Skeletal muscle tissue (tissue), 4 donors: ENCODE results near the gene ARHGAP6. TPM values are rescaled to one million over a fixed set of nuclear protein-coding genes. Genes with fewer than 3 reads are reported as not detected.

Source experiments
- H3K27ac ChIP-seq: one replicate; pipeline ENCODE4 v1.7.0; 2013; ENCODE audit warnings: mild to moderate bottlenecking, low read depth, low read length, inconsistent platforms
- H3K27me3 ChIP-seq, 3 donors: one replicate each; pipeline ENCODE4 v1.7.0; 2013; ENCODE audit warnings: low read length in 3 of 3; ENCODE audit not compliant: control insufficient read depth in 3 of 3, insufficient read depth in 3 of 3
- H3K36me3 ChIP-seq, 3 donors: one replicate each; pipeline ENCODE4 v1.7.0; 2013; ENCODE audit warnings: low read length in 3 of 3; ENCODE audit not compliant: control insufficient read depth in 3 of 3, insufficient read depth in 3 of 3
- H3K4me1 ChIP-seq, 3 donors: one replicate each; pipeline ENCODE4 v1.7.0; 2013; ENCODE audit warnings: low read length in 3 of 3, mild to moderate bottlenecking in 3 of 3; ENCODE audit not compliant: control insufficient read depth in 3 of 3, insufficient read depth in 3 of 3
- H3K4me3 ChIP-seq, 3 donors: one replicate each; pipeline ENCODE4 v1.7.0; 2013; ENCODE audit warnings: low read length in 3 of 3
- H3K9ac ChIP-seq, 3 donors: one replicate each; pipeline ENCODE4 v1.7.0; 2013; ENCODE audit warnings: low read length in 3 of 3, mild to moderate bottlenecking in 3 of 3, moderate library complexity in 2 of 3, low read depth in 1 of 3
- H3K9me3 ChIP-seq, 3 donors: one replicate each; pipeline ENCODE4 v1.7.0; 2013; ENCODE audit warnings: low read length in 3 of 3; ENCODE audit not compliant: control insufficient read depth in 3 of 3
- total RNA-seq: library from RNA; depleted of rRNA; stranded (reverse); fragments of >200 nt; gene quantifications from one replicate; pipeline ENCODE4 v1.2.3, GENCODE V29; 2014
- donor health status: Osteomylitis.

Gene ARHGAP6
- total RNA-seq, 1 donor from 2014 or later: 8.4 TPM

DNA sequence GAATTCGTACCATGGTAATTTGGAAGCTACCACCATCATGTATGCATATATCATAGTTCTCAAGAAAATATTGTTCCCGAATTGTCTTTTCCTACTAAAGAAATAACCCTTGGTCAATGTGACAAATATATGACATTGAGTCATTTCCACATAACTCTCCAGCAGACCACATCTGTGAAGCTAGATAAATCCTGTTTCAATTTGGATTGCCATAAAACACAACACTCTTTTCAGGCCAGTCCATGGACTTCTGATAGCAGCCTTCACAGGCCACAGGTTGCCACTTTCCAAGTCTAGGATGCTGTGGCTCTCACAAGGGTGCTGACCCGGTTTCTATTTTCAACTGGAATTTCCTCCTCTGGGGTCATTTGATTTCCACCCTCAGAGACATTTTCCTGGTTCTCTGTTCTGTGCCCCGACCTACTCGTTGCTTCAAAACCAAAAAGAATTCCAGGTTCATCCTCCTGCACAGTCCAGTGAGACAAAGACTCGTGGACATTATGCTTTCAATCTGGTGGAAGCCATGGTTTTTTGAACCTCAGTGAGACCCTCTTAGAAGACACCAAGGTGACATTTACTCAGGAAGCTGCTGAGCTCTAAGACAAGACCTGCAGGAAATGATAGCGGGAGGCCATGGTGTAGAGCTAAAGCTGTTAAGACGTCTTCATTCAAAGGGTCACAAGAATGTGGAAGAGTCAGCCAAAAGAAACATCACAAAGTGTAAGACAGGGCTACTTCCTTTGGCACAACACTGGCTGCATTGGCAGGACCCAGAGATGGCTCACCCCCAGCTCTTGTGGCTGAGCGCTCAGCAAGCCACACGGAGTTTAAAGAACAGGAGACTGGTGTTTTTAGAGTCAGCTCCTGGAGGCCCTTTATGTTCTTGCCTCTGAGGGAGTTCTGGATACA is 252.8 kb downstream of the ARHGAP6 start:
- Histone ChIP-seq H3K36me3 (no peaks in the 10 kb centered on the region), H3K4me1 (peaks cover 0 to 3% (median 0%) of the 10 kb centered on the region in 3 donors), H3K9me3 (no peaks in the 10 kb centered on the region), H3K27ac (no peak overlapping the region), H3K4me3 (no peak overlapping the region), H3K27me3 (no peaks in the 10 kb centered on the region), H3K9ac (no peak overlapping the region)

DNA sequence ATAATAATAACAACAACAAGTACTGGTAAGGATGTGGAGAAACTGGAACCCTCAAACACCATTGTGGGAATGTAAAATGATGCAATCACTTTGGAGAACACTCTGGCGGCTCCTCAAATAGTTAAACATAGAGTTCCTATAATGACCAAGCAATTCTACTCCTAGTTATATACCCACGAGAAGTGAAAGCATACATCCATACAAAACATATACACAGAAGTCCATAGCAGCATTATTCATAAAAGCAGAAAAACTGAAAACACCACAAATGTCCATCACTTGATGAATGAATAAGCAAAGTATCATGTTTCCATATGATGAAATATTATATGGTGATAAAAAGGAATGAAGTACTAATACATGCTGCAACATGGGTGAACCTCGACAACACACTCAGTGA is 255.8 kb downstream of the ARHGAP6 start:
- Histone ChIP-seq H3K27ac (no peak overlapping the region), H3K36me3 (no peaks in the 10 kb centered on the region), H3K4me3 (no peak overlapping the region), H3K9me3 (no peaks in the 10 kb centered on the region), H3K27me3 (no peaks in the 10 kb centered on the region), H3K4me1 (peaks cover 0 to 3% (median 0%) of the 10 kb centered on the region in 3 donors), H3K9ac (no peak overlapping the region)

GRCh38 chrX:11408783-11409182 is 256.9 kb downstream of the ARHGAP6 start:
- Histone ChIP-seq H3K27ac (no peak overlapping the region), H3K4me1 (peaks cover 0 to 3% (median 0%) of the 10 kb centered on the region in 3 donors), H3K4me3 (no peak overlapping the region), H3K27me3 (no peaks in the 10 kb centered on the region), H3K9me3 (no peaks in the 10 kb centered on the region), H3K9ac (no peak overlapping the region), H3K36me3 (no peaks in the 10 kb centered on the region)

DNA sequence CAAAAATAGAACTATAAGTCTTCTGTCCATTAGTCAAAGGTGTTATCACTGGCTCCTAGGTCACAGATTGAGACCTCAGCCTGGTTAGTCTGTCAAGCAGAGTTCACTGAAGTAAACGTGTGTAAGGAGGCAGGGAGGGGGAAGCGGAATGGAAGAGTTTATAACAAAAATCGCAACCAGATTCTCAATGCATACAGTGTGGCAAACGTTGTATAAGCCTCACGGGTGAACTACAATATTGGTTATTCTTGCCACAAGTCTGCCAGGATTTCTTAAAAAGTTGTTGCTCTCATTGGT is 257.7 kb downstream of the ARHGAP6 start:
- Histone ChIP-seq H3K27me3 (no peaks in the 10 kb centered on the region), H3K4me3 (no peak overlapping the region), H3K27ac (no peak overlapping the region), H3K9ac (no peak overlapping the region), H3K4me1 (no peaks in the 10 kb centered on the region), H3K9me3 (no peaks in the 10 kb centered on the region), H3K36me3 (no peaks in the 10 kb centered on the region)

DNA sequence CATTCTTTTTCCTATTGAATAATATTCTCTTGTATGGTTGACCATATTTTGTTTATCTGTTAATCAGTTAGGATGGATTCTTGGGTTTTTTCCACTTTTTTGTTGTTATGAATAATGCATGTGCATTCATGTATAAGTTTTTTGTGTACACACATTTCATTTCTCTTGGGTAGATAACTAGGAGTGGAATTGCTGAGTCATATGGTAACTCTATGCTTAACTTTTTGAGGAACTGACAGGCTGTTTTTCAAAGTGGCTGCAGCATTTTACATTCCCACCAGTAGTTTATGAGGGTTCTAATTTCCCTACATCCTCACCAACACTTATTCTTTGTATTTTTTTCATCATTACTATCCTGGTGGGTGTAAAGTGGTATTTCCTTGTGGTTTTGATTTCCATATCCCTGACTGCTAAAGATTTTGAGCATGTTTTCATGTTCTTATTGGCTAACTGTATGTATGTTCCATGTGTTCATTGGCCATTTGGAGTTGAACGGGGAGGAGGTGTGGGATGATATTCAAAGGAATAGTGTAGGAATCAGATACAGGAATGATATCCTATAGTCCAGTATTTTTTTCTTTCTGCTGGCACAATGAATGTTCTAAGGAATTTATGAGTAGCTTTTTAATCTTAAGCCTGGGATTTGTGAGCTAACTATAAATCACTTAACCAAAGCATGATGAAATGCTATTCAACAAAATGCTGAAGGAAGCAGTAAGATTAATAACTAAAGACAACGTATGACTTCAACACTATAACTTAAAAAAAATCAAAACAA is 258.2 kb downstream of the ARHGAP6 start:
- Histone ChIP-seq H3K27me3 (no peaks in the 10 kb centered on the region), H3K9me3 (no peaks in the 10 kb centered on the region), H3K36me3 (no peaks in the 10 kb centered on the region), H3K4me3 (no peak overlapping the region), H3K27ac (no peak overlapping the region), H3K4me1 (no peaks in the 10 kb centered on the region), H3K9ac (no peak overlapping the region)

GRCh38 chrX:11406109-11406765 is 259.5 kb downstream of the ARHGAP6 start:
- no peaks in the 10 kb centered on the region for H3K36me3 ChIP-seq
- H3K9ac ChIP-seq: no peak overlapping the region
- H3K4me1 ChIP-seq: no peaks in the 10 kb centered on the region
- no peaks in the 10 kb centered on the region for H3K27me3 ChIP-seq
- H3K27ac ChIP-seq: no peak overlapping the region
- no peaks in the 10 kb centered on the region for H3K9me3 ChIP-seq
- H3K4me3 ChIP-seq: no peak overlapping the region

GRCh38 chrX:11403631-11404030 is 262.1 kb downstream of the ARHGAP6 start:
- Histone ChIP-seq H3K27ac (no peak overlapping the region), H3K4me3 (no peak overlapping the region), H3K9ac (no peak overlapping the region), H3K27me3 (no peaks in the 10 kb centered on the region), H3K4me1 (no peaks in the 10 kb centered on the region), H3K36me3 (no peaks in the 10 kb centered on the region), H3K9me3 (no peaks in the 10 kb centered on the region)

GRCh38 chrX:11401966-11402365 is 263.8 kb downstream of the ARHGAP6 start:
- Histone ChIP-seq H3K27me3 (no peaks in the 10 kb centered on the region), H3K4me1 (no peaks in the 10 kb centered on the region), H3K36me3 (no peaks in the 10 kb centered on the region), H3K9ac (no peak overlapping the region), H3K4me3 (no peak overlapping the region), H3K27ac (no peak overlapping the region), H3K9me3 (no peaks in the 10 kb centered on the region)

GRCh38 chrX:11399489-11400094 is 266.1 kb downstream of the ARHGAP6 start:
- Histone ChIP-seq H3K4me1 (no peaks in the 10 kb centered on the region), H3K27ac (no peak overlapping the region), H3K9ac (no peak overlapping the region), H3K36me3 (no peaks in the 10 kb centered on the region), H3K4me3 (no peak overlapping the region), H3K27me3 (no peaks in the 10 kb centered on the region), H3K9me3 (no peaks in the 10 kb centered on the region)
